SK-N-SH treated with all-trans-retinoic acid at 6 μM for 48 hours (cell line): ENCODE results near the gene CKMT2.

ENCODE experiments used
- ATAC-seq: fragments of 200-7000 bp; cut with Tn5 transposase; 3 replicates; pipeline ENCODE4 v1.9.1; 2020; ENCODE audit warnings: mild to moderate bottlenecking, moderate library complexity
- BACH2 ChIP-seq: fragments of 250-450 bp; sonication (Bioruptor Pico); IDR thresholded peaks from 2 replicates; pipeline ENCODE4 v1.9.0; 2021; ENCODE audit warnings: mild to moderate bottlenecking, borderline replicate concordance
- CREB5 ChIP-seq: fragments of 250-450 bp; sonication (Bioruptor Pico); IDR thresholded peaks from 2 replicates; pipeline ENCODE4 v1.5.1; 2020; ENCODE audit warnings: low read depth, mild to moderate bottlenecking, moderate library complexity
- CSDC2 ChIP-seq: fragments of 250-450 bp; sonication (Bioruptor Pico); IDR thresholded peaks from 2 replicates; pipeline ENCODE4 v1.5.0; 2020; ENCODE audit warnings: mild to moderate bottlenecking, moderate library complexity
- CSRNP3 ChIP-seq: fragments of 250-450 bp; sonication (Bioruptor Pico); IDR thresholded peaks from 2 replicates; pipeline ENCODE4 v1.5.1; 2021; ENCODE audit warnings: mild to moderate bottlenecking, moderate library complexity
- ESRRG ChIP-seq: fragments of 250-450 bp; sonication (Bioruptor Pico); IDR thresholded peaks from 2 replicates; pipeline ENCODE4 v1.6.1; 2021; ENCODE audit warnings: mild to moderate bottlenecking
- GLIS3 ChIP-seq: fragments of 250-450 bp; sonication (Bioruptor Pico); IDR thresholded peaks from 2 replicates; pipeline ENCODE4 v1.5.0; 2020; ENCODE audit warnings: mild to moderate bottlenecking, moderate library complexity
- OSR1 ChIP-seq: fragments of 250-450 bp; sonication (Bioruptor Pico); IDR thresholded peaks from 2 replicates; pipeline ENCODE4 v1.8.0; 2022; ENCODE audit warnings: moderate library complexity, mild to moderate bottlenecking, inconsistent platforms
- POU6F1 ChIP-seq: fragments of 250-450 bp; sonication (Bioruptor Pico); IDR thresholded peaks from 2 replicates; pipeline ENCODE4 v1.8.0; 2021; ENCODE audit warnings: low read depth, mild to moderate bottlenecking, moderate library complexity, borderline replicate concordance
- PPARA ChIP-seq: fragments of 250-450 bp; sonication (Bioruptor Pico); IDR thresholded peaks from 2 replicates; pipeline ENCODE4 v1.5.0; 2020; ENCODE audit warnings: mild to moderate bottlenecking, borderline replicate concordance
- RARB ChIP-seq: fragments of 250-450 bp; sonication (Bioruptor Pico); IDR thresholded peaks from 2 replicates; pipeline ENCODE4 v1.8.0; 2021; ENCODE audit warnings: mild to moderate bottlenecking, moderate library complexity
- SNAI2 ChIP-seq: fragments of 250-450 bp; sonication (Bioruptor Pico); IDR thresholded peaks from 2 replicates; pipeline ENCODE4 v1.5.0; 2020; ENCODE audit warnings: mild to moderate bottlenecking, moderate library complexity
- TOX ChIP-seq: fragments of 250-450 bp; sonication (Bioruptor Pico); IDR thresholded peaks from 2 replicates; pipeline ENCODE4 v1.8.0; 2021; ENCODE audit warnings: mild to moderate bottlenecking, moderate library complexity, borderline replicate concordance
- TSHZ2 ChIP-seq: fragments of 250-450 bp; sonication (Bioruptor Pico); IDR thresholded peaks from 2 replicates; pipeline ENCODE4 v1.5.0; 2020; ENCODE audit warnings: mild to moderate bottlenecking, moderate library complexity
- ZC3H10 ChIP-seq: fragments of 250-450 bp; sonication (Bioruptor Pico); IDR thresholded peaks from 2 replicates; pipeline ENCODE4 v1.5.1; 2021; ENCODE audit warnings: mild to moderate bottlenecking, moderate library complexity
- ZFP3 ChIP-seq: fragments of 250-450 bp; sonication (Bioruptor Pico); IDR thresholded peaks from 2 replicates; pipeline ENCODE4 v1.5.0; 2020; ENCODE audit warnings: mild to moderate bottlenecking, moderate library complexity
- ZFP30 ChIP-seq: fragments of 450-650 bp; formaldehyde crosslinking; IDR thresholded peaks from 2 replicates; pipeline ENCODE4 v1.5.0; 2022; ENCODE audit warnings: mild to moderate bottlenecking, moderate library complexity
- ZNF565 ChIP-seq: fragments of 450-650 bp; formaldehyde crosslinking; conservative IDR thresholded peaks from 2 replicates; pipeline ENCODE4 v1.5.0; 2020; ENCODE audit warnings: low read depth, mild to moderate bottlenecking, moderate library complexity
- ZNF70 ChIP-seq: fragments of 450-650 bp; formaldehyde crosslinking; IDR thresholded peaks from 2 replicates; pipeline ENCODE4 v1.5.0; 2020; ENCODE audit warnings: mild to moderate bottlenecking, moderate library complexity
- ZNF8 ChIP-seq: fragments of 450-650 bp; formaldehyde crosslinking; IDR thresholded peaks from 2 replicates; pipeline ENCODE4 v1.5.0; 2020; ENCODE audit warnings: mild to moderate bottlenecking, moderate library complexity

CKMT2 gene

GRCh38 chr5:81235287-81236072 lies 2.4 kb downstream of the CKMT2 start:
- no peak for TF ChIP-seq ZFP30 (CRISPR knock-in tag)
- no peak for TF ChIP-seq ZNF8 (CRISPR knock-in tag)
- TF ChIP-seq CSRNP3, result no peak
- TF ChIP-seq GLIS3, result no peak
- no peak for TF ChIP-seq RARB (CRISPR knock-in tag)
- no peak for TF ChIP-seq OSR1 (CRISPR knock-in tag)
- TF ChIP-seq ESRRG (CRISPR knock-in tag), result no peak
- no peak for TF ChIP-seq CREB5
- TF ChIP-seq ZNF565, result no peak
- no peak for TF ChIP-seq TSHZ2 (CRISPR knock-in tag)
- no peak for TF ChIP-seq SNAI2 (CRISPR knock-in tag)
- no peak for TF ChIP-seq BACH2 (CRISPR knock-in tag)
- TF ChIP-seq ZC3H10, result no peak
- no peak for TF ChIP-seq PPARA (CRISPR knock-in tag)
- TF ChIP-seq ZNF70, result no peak
- no peak for TF ChIP-seq CSDC2
- no peak for TF ChIP-seq ZFP3 (CRISPR knock-in tag)
- ATAC-seq, result no peak

- TF ChIP-seq BACH2 (CRISPR knock-in tag), result no peak
- ATAC-seq, result no peak
Observed at GRCh38 chr5:81238460-81238859, 5.3 kb downstream of the CKMT2 start.

GRCh38 chr5:81239613-81240012 lies 6.5 kb downstream of the CKMT2 start:
- TF ChIP-seq TSHZ2 (CRISPR knock-in tag) (no peak), PPARA (CRISPR knock-in tag) (no peak), ESRRG (CRISPR knock-in tag) (no peak), ZFP3 (CRISPR knock-in tag) (no peak), ZFP30 (CRISPR knock-in tag) (no peak), OSR1 (CRISPR knock-in tag) (no peak), CSDC2 (no peak), POU6F1 (CRISPR knock-in tag) (no peak), TOX (CRISPR knock-in tag) (no peak)
- no peak for ATAC-seq
